NCI-H128 (cell line): ENCODE results near the gene SYNE1.

Source experiments
- DNase-seq: peaks from one replicate; lab custom pipeline; 2025; ENCODE audit not compliant: unreplicated experiment; lab: John Stamatoyannopoulos, UW

Gene SYNE1

GRCh38 chr6:152380993-152381898, 255.9 kb downstream of the SYNE1 start:
- no peak for DNase-seq

GRCh38 chr6:152380351-152380767, 256.8 kb downstream of the SYNE1 start:
- no peak for DNase-seq

- DNase-seq = no peak
Observed at GRCh38 chr6:152379423-152379822, 257.7 kb downstream of the SYNE1 start.

GRCh38 chr6:152378169-152378568, 259.0 kb downstream of the SYNE1 start:
- no peak for DNase-seq

GRCh38 chr6:152375197-152375596, 262.0 kb downstream of the SYNE1 start:
- DNase-seq = no peak

GRCh38 chr6:152372945-152373344, 264.2 kb downstream of the SYNE1 start:
- no peak for DNase-seq

GRCh38 chr6:152371775-152372174, 265.4 kb downstream of the SYNE1 start:
- no peak for DNase-seq

GRCh38 chr6:152368751-152369624, 268.2 kb downstream of the SYNE1 start:
- DNase-seq = no peak

- DNase-seq = no peak
Observed at GRCh38 chr6:152364866-152365265, 272.3 kb downstream of the SYNE1 start.

GRCh38 chr6:152360034-152360433, 277.1 kb downstream of the SYNE1 start:
- DNase-seq = no peak

- DNase-seq = no peak
Observed at GRCh38 chr6:152356662-152357061, 280.5 kb downstream of the SYNE1 start.

GRCh38 chr6:152356016-152356415, 281.1 kb downstream of the SYNE1 start:
- no peak for DNase-seq

- no peak for DNase-seq
Observed at GRCh38 chr6:152355166-152355565, 282.0 kb downstream of the SYNE1 start.

GRCh38 chr6:152353440-152353839, 283.7 kb downstream of the SYNE1 start:
- DNase-seq = no peak

- no peak for DNase-seq
Observed at GRCh38 chr6:152351742-152352141, 285.4 kb downstream of the SYNE1 start.

- no peak for DNase-seq
Observed at GRCh38 chr6:152351110-152351509, 286.1 kb downstream of the SYNE1 start.

- DNase-seq = no peak
Observed at GRCh38 chr6:152348116-152348515, 289.0 kb downstream of the SYNE1 start.

GRCh38 chr6:152343735-152344360, 293.3 kb downstream of the SYNE1 start:
- no peak for DNase-seq

GRCh38 chr6:152341596-152341995, 295.6 kb downstream of the SYNE1 start:
- DNase-seq = no peak

- DNase-seq = no peak
Observed at GRCh38 chr6:152338335-152339125, 298.6 kb downstream of the SYNE1 start.

- no peak for DNase-seq
Observed at GRCh38 chr6:152334555-152334954, 302.6 kb downstream of the SYNE1 start.
